ENCODE results near the gene TSPAN31.

DNA sequence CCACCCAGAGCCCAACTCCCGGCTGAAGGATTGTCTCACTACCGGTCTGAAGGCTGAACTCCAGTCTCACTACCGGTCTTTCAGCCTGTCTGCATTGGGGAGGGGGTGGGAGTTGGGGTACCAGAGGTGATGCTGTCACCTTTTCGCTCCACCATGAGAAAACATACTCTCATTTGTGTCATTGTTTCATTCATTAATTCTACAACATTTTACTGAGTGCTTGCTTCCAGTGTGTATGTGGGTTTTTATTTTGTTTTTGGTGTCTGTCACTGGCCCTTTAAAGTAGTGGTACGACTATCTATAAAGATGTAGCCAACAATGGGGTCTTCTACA lies 7.8 kb downstream of the TSPAN31 start:
- TF ChIP-seq, protein P1, sequence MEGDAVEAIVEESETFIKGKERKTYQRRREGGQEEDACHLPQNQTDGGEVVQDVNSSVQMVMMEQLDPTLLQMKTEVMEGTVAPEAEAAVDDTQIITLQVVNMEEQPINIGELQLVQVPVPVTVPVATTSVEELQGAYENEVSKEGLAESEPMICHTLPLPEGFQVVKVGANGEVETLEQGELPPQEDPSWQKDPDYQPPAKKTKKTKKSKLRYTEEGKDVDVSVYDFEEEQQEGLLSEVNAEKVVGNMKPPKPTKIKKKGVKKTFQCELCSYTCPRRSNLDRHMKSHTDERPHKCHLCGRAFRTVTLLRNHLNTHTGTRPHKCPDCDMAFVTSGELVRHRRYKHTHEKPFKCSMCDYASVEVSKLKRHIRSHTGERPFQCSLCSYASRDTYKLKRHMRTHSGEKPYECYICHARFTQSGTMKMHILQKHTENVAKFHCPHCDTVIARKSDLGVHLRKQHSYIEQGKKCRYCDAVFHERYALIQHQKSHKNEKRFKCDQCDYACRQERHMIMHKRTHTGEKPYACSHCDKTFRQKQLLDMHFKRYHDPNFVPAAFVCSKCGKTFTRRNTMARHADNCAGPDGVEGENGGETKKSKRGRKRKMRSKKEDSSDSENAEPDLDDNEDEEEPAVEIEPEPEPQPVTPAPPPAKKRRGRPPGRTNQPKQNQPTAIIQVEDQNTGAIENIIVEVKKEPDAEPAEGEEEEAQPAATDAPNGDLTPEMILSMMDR (IDR thresholded peaks at IDR 0.05 in 8 of 11, conservative IDR thresholded peaks at IDR 0.05 in 3 of 11), result no peak
- no peak for TF ChIP-seq POLR2A (IDR thresholded peaks at IDR 0.05)

Data from spleen (tissue), 7 donors.